ENCODE measurements around the gene GINS1. TPM values are rescaled to one million over a fixed set of nuclear protein-coding genes. Genes with fewer than 3 reads are reported as not detected.

The GINS1 gene
- total RNA-seq, 1 experiment from 2014 or later, result 74.3 TPM

DNA sequence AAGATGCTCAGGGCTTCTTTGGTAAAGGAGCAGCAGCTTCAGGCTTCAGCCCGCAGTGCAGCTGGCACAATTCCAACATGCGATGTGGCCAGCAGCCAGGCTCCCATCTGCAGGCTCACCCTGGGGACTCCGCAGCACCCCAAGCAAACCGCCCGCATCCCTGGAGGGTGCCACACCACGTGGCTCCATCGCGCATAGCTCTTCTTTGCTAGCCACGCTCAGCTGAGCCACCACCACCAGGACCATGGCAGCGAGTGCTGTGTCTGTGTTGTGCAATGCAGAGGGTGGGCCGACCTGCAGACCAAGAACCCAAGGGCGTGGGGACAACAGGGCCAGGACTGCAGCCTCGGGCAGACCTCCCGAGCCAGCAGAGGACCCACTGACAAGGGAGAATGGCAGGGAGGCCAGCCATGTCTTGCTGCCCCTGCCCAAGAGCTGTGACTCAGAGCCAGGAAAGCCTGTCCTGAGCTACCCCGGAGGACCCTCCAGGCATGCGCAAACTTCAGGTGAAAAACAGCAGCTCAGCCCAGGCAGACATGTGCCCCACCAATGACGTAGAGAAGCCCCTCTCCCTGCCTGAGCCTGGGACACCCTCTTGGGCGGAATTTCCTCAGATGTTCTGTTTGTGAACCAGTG, 87.8 kb downstream of the GINS1 start:
- no peaks in the 10 kb centered on the region for H3K27me3 ChIP-seq (ENCODE audit: insufficient read depth, low read length)
- no peak overlapping the region for H3K14ac ChIP-seq (ENCODE audit: insufficient read depth, low read length)
- H2BK20ac ChIP-seq (ENCODE audit: low read depth, low read length, poor library complexity, severe bottlenecking), result no peak overlapping the region
- H3K9me3 ChIP-seq (ENCODE audit: control insufficient read depth, low read depth, low read length), result no peaks in the 10 kb centered on the region
- H3K36me3 Mint-ChIP-seq (ENCODE audit: insufficient read depth in 1 of 3, low read depth in 3 of 3), result peaks cover 33 to 56% (median 38%) of the 10 kb centered on the region in 3 experiments
- no peaks in the 10 kb centered on the region for H3K79me1 ChIP-seq (ENCODE audit: insufficient read depth, low read depth, low read length, poor library complexity, severe bottlenecking)
- no peak overlapping the region for H3K9ac ChIP-seq (ENCODE audit: extremely low read depth, insufficient read length, low read length)
- no peak overlapping the region for H4K91ac ChIP-seq (ENCODE audit: insufficient read length, low read depth, low read length)
- no peak overlapping the region for H4K5ac ChIP-seq (ENCODE audit: insufficient read length, low read depth, low read length)
- no peak overlapping the region for H2AFZ ChIP-seq (ENCODE audit: low read length)
- no peaks in the 10 kb centered on the region for H3K23me2 ChIP-seq (ENCODE audit: insufficient read length, low read depth, low read length, poor library complexity, severe bottlenecking)
- no peak overlapping the region for H3K27ac ChIP-seq (ENCODE audit: insufficient read length, low read depth, low read length)
- H3K4me3 Mint-ChIP-seq, result no peak overlapping the region
- no peak overlapping the region for H3K4ac ChIP-seq (ENCODE audit: low read depth, low read length)
- H2AK5ac ChIP-seq (ENCODE audit: insufficient read length, low read length), result no peak overlapping the region
- H3T11ph ChIP-seq (ENCODE audit: low read length), result no peak overlapping the region
- H3K27me3 Mint-ChIP-seq (ENCODE audit: low read depth), result no peaks in the 10 kb centered on the region; the same call in 1 of the 2 replicates
- H3K9me3 Mint-ChIP-seq, result no peaks in the 10 kb centered on the region
- no peak overlapping the region for H3K18ac ChIP-seq (ENCODE audit: insufficient read length, low read depth, low read length)
- H2BK12ac ChIP-seq (ENCODE audit: insufficient read length, low read depth, low read length), result no peak overlapping the region
- no peak overlapping the region for H3K4me2 ChIP-seq (ENCODE audit: insufficient read depth, insufficient read length, low read length)
- no CpG with 5 or more reads among the region's 18 CpGs for WGBS (ENCODE audit: extremely low coverage, insufficient read length, low lambda C conversion rate)
- H3K4me1 ChIP-seq (ENCODE audit: insufficient read depth, low read length), result no peaks in the 10 kb centered on the region; the same call in 1 of the 2 replicates
- TF ChIP-seq, protein P1, sequence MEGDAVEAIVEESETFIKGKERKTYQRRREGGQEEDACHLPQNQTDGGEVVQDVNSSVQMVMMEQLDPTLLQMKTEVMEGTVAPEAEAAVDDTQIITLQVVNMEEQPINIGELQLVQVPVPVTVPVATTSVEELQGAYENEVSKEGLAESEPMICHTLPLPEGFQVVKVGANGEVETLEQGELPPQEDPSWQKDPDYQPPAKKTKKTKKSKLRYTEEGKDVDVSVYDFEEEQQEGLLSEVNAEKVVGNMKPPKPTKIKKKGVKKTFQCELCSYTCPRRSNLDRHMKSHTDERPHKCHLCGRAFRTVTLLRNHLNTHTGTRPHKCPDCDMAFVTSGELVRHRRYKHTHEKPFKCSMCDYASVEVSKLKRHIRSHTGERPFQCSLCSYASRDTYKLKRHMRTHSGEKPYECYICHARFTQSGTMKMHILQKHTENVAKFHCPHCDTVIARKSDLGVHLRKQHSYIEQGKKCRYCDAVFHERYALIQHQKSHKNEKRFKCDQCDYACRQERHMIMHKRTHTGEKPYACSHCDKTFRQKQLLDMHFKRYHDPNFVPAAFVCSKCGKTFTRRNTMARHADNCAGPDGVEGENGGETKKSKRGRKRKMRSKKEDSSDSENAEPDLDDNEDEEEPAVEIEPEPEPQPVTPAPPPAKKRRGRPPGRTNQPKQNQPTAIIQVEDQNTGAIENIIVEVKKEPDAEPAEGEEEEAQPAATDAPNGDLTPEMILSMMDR (conservative IDR thresholded peaks at IDR 0.05), result no peak
- no peaks in the 10 kb centered on the region for H4K20me1 ChIP-seq (ENCODE audit: control insufficient read depth, insufficient read depth, insufficient read length)
- no peak overlapping the region for H2BK15ac ChIP-seq (ENCODE audit: low read depth, low read length)
- H3K56ac ChIP-seq (ENCODE audit: insufficient read length, low read depth, low read length), result no peak overlapping the region
- H3K4me1 Mint-ChIP-seq, result peaks cover 11 to 15% of the 10 kb centered on the region in 2 experiments
- H2BK120ac ChIP-seq (ENCODE audit: low read depth, low read length, poor library complexity, severe bottlenecking), result no peak overlapping the region
- peak overlapping the region in 2 of 3 experiments; percentile 16 to 85; a peak in 3 of 7 replicates for H3K27ac Mint-ChIP-seq
- no peak for DNase-seq
- H3K23ac ChIP-seq (ENCODE audit: insufficient read length, low read depth, low read length), result no peak overlapping the region
- no peaks in the 10 kb centered on the region for H3K79me2 ChIP-seq (ENCODE audit: insufficient read depth, low read length)
- no peak overlapping the region for H4K8ac ChIP-seq (replicated peaks; ENCODE audit: insufficient read length, low read depth, low read length)
- no peak overlapping the region for H2BK5ac ChIP-seq (ENCODE audit: insufficient read length, low read length)
